ENCODE results near the gene EIF4E1B. TPM values are rescaled to one million over a fixed set of nuclear protein-coding genes. Genes with fewer than 3 reads are reported as not detected.
A peak's percentile ranks its signal among the peaks of the same experiment; 100 is the strongest.

The EIF4E1B gene
- total RNA-seq, 2 donors from 2014 or later: not detected

DNA sequence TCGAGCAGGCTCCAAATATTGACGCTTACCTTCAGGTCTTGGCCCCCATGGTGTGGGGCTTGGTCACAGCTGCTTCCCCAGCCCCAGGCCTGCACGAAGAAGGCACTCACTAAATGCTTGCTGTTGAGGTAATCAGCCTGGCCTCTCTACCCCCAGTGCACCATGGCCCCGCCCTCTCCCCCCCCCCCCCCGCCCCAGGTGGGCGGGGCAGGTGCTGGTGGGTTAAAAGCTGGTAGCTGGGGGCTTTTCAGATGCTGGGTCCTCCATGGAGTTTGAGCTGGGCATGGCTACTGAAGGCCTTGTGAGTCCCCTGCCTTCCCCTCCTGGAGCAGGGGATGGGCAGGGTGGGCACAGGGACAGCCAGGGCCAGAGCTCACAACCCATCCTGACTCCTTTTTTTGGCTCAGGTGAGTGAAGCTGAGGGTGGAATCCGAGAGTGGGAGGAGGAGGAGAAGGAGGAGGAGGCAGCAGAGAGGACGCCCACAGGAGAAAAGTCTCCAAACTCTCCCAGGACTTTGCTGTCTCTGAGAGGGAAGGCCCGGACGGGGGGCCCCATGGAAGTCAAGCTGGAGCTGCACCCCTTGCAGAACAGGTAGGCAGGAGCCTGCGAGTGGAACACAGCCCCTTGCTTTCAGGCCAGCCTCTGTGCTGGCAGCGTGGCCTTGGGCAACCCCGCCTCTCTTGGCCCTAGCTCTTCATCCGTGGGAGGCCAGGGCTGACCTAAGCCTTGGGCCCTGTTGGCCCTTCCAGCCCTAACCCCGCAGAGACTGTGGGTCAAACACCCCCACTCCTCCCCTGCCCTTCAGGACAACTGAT, 12.4 kb downstream of the EIF4E1B start:
- DNase-seq: no peak
- ATAC-seq: no peak
- intact Hi-C loops (cut with DNase I, micrococcal nuclease): loop anchor here in 1 of 2 donors (10.0 kb wide), 1 partner anchor 228 kb away; the partner anchor contains the start of gene CLTB

DNA sequence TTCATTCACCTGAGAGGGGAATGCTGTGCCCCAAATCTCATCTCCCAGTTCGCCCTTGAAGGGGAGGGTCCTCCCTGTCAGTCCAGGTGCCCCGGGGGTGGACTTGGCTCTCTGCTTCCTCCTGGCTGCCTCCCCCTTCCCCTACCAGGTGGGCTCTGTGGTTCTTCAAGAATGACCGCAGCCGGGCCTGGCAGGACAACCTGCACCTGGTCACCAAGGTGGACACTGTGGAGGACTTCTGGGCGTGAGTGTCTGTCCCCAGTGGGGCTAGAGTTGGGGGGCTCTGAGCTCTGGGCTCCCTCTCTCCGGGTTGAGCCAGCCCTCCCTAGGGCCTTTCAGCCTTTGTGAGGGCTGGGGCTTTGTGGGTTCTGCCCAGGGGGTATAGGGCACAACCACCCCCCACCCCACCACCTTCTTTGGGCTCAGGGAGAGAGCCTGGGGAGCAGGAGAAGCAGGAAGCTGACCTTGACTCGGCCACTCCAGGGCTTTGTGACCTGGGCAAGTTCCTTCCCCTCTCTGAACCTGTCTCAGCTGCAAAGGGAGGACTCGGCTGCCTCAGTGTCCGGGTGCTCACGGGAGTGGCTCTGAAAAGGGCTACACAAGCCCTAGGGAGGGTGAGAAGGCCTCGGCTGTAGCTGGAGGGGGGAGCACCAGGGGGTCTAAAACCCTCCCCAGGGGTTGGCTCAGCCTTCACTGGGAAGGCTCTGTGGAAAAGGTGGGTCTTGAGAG, 13.2 kb downstream of the EIF4E1B start:
- no peak for ATAC-seq
- DNase-seq: no peak

DNA sequence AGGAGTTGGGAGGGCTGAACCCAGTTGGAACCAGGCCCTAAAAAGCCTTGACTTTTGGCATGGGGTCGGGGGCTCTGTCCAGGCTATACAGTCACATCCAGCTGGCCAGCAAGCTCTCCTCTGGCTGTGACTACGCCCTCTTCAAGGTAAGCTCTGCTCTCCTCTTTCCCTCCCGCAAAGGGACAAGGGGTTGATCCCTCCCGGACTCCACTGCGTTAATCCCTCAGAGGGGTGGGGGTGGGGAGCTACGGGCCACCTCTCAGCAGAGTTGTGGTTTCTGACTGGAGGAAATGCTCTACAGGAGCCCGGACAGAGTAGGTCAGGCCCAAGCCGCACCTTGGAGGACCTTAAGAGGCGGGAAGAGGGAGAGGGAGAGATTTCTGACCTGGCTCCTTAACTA, 13.8 kb downstream of the EIF4E1B start:
- intact Hi-C loops (cut with DNase I, micrococcal nuclease): loop anchor here in 1 of 2 donors (10.0 kb wide), 1 partner anchor 229 kb away; the partner anchor contains the start of gene CLTB
- DNase-seq (no peak), ATAC-seq (no peak)

More for the DNA sequence above, 13.2 kb downstream of the EIF4E1B start:
- intact Hi-C loops (cut with DNase I, micrococcal nuclease): loop anchor here in 1 of 2 donors (10.0 kb wide), 1 partner anchor 229 kb away; the partner anchor contains the start of gene CLTB

DNA sequence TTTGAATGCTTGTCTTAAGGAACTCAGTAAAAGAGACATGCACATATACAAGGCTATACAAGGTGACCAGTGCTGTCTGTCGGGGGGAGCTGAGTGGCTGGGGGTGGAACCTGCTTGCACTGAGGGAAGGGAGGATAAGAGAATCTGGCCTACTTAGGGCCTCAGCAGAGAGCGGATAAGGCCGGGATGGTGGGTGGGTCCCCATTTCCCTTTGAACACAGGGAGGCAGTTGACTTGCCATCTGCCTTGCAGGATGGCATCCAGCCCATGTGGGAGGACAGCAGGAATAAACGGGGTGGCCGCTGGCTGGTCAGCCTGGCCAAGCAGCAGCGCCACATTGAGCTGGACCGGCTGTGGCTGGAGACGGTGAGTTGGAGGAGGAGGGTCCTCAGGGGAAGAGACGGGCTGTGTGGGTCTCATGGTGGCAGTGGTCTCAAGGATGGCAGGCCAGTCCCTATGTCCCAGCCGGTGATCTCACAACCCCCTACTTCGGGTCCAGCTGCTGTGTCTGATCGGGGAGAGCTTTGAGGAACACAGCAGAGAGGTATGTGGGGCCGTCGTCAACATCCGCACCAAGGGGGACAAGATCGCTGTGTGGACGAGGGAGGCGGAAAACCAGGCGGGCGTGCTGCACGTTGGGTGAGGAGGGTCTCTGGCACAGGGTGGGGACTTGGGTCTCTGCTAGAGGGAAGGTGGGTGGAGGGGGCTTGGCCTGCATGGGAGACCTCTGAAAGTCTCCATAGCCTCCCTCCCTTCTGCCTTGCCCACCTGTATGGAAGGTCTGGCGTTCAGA, 14.6 kb downstream of the EIF4E1B start:
- intact Hi-C loops (cut with DNase I, micrococcal nuclease): loop anchor here in 1 of 2 donors (10.0 kb wide), 1 partner anchor 230 kb away; the partner anchor contains the start of gene CLTB
- DNase-seq: no peak
- ATAC-seq: no peak

DNA sequence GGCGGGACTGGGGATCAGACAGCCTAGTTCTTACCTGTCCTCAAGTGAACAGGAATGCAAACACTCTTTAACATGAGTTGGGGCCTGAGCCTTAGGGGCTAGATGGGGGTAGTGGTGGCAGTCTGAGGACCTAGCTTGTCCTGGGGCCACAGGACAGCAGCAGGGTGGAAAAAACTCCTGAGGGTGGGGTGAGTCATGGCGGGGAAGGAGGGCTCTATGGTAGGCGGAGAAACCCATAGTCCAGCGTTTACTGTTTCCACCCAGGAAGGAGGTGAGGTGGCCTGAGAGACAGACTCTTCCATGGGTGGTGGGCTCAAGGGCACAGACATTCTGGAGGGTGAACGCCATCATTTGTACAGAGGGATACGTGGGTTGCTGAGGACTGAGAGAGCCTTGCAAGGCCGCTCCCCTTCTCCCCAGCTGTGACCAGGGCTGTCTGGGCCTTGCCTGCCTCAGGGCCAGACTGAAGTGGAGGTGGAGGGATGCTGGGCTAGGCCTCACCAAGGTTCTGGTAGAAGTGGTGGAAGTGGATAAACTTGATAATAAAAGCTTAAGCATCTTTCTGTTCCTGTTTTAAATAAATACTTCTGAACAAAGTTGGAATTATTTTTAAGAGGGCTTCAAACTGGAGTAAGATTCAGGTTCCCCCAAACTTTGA, 15.7 kb downstream of the EIF4E1B start:
- intact Hi-C loops (cut with DNase I, micrococcal nuclease): loop anchor here in 1 of 2 donors (10.0 kb wide), 1 partner anchor 231 kb away; the partner anchor contains the start of gene CLTB
- DNase-seq (no peak), ATAC-seq (no peak)

DNA sequence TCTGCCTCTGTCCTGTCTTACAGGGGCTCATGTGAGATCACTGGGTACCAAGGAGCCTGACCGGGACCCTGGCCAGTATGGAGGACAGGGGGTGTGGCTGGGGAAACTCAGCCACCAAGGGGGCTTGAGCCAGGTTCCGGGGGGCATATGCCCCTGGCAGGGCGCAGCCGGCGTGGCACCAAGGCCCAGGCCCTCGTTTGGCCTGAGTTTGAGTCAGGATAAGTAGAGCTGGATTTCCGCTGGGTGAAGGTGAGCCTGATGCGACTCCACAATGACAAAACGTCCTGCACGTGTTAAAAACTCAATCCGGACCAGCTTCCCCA, 16.2 kb downstream of the EIF4E1B start:
- no peak for ATAC-seq
- intact Hi-C loops (cut with DNase I, micrococcal nuclease): loop anchor here in 1 of 2 donors (10.0 kb wide), 1 partner anchor 232 kb away; the partner anchor contains the start of gene CLTB
- no peak for DNase-seq

DNA sequence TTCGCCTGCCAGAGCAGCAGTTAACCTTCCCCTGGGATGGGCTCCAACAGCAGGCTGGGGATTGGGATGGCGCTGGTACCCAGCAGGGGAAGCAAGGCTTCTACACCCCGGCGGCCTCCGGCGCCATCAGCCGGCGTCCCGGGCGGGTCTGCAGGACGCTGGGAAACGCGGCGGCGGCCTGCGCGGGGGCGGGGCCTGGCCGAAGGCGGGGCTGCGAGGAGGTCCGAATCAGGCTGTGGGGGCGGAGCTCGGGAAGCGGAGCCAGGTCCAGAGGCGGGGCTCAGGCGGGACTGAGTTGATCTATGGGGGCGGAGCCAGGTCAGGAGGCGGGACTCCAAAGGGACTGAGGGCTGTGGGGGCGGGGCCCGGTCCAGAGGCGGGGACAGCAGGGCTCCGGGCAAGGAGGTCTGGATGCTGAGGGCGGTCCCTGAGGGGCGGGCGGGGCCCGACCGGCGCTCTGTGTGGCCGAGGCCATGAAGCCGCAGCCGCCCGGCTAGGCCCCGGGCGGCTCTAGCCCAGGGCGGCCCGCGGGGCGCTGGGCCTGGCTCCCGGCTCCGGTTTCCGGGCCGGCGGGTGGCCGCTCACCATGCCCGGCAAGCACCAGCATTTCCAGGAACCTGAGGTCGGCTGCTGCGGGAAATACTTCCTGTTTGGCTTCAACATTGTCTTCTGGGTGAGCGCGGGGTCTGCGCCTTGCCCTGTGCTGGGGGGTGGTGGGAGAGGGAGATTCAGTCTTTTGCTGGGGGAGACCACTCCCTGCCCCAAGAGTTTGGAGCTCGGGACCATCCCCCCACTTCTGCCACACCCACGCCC, 16.8 kb downstream of the EIF4E1B start, which contains the start of gene TSPAN17:
Gene TSPAN17, plus strand, starts transcription at position 455 of the 813 bp plus-strand sequence. Its CDS starts 132 bp downstream, at position 587.
- intact Hi-C loops (cut with DNase I, micrococcal nuclease): loop anchor here in 1 of 2 donors (10.0 kb wide), 1 partner anchor 232 kb away; the partner anchor contains the start of gene CLTB
- peak; percentile 100 for DNase-seq
- peak; percentile 95 for ATAC-seq

DNA sequence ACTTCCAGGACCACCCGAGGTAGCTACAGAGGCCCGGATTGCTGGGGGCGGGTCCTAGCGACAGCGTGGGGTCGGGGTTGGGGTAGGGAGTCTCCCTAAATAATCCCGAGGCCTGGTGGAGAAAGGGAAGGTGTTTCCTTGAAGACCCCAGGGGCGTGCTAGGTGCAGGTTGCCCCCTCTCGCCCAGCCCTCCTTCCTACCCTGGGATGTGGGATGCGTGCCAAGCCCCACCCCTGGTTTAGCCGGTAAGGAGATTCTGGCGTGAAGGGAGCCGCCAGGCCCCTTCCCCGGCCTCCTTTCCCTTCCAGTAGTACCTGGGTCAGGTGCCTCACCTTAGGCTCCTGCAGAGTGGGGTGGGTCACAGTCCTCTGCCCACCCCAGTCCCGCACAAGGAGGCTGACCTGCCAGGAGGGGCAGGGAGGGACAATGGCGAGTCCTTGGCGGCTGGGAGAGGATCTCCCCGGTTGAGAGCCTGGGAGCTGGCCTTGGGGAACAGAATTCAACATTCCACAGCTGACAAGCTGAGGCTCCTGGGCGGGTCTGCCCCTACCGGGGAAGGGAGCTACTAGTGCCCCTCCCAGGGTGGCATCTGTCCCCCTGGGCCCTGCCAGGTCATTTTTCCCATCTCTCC, 17.5 kb downstream of the EIF4E1B start:
- ATAC-seq (peak; percentile 22), DNase-seq (peak; percentile 69 to 87)
- intact Hi-C loops (cut with DNase I, micrococcal nuclease): loop anchor here in 1 of 2 donors (10.0 kb wide), 1 partner anchor 233 kb away; the partner anchor contains the start of gene CLTB

DNA sequence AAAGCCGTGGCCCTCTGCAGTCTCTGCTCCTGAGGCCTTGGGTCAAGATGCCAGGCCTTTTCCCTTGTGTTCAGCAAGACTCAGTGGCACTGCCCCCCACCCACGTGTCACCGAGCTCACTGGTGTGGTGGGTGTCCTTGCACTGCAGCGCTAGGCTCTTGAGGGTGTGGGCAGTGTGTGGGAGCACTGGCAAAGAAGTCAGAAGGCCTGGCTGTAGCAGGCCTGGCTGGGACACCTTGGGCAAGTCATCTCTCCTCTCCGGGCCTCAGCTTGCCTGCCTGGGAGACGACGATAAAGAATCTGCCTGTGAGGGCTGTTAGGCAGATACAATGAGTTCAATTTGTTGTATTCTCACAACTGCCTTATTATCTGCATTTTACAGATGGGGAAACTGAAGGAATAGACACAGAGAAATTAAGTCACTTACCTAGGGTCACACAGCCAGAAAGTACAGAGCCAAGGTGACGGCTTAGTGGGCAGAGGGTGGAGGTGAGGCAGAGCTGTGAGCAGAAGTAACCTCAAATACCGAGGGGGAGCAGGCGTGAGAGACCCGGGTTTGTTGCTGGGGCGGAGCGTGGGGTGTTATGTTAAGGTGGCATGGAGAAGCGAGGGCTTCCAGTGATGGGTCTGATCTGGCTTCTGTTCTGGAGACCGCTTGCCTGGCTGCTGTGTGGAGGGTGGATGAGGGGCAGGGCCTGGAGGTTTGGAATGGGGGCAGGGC, 18.2 kb downstream of the EIF4E1B start:
- ATAC-seq (no peak), DNase-seq (no peak)
- intact Hi-C loops (cut with DNase I, micrococcal nuclease): loop anchor here in 1 of 2 donors (10.0 kb wide), 1 partner anchor 234 kb away; the partner anchor contains the start of gene CLTB

DNA sequence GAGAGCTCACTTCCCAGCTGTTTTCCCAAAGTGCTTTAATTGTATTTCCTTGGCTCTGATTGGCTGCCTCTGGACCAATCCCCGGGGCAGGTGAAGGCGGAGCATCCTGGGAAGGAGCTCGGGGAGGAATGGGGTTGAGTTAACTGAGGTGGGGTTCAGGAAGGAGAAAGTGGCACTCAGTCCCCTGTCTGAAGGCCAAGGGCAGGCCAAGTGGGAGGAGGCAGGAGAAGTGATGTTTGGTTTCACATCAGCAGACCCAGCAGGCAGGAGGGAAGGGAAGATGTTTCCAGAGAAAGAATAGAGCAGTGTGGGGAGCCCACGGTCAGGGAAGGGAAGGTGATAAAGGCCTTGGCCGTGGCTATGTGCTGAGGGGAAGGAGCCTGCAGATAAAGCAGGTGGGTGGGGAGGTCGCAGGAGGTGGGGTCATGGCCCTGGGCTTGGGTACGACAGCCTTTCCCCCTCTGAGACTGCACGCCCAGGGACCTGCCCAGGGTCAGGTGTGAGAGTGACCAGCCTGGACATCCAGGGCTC, 19.9 kb downstream of the EIF4E1B start:
- DNase-seq: no peak
- intact Hi-C loops (cut with DNase I, micrococcal nuclease): no loop called here
- ATAC-seq: no peak

DNA sequence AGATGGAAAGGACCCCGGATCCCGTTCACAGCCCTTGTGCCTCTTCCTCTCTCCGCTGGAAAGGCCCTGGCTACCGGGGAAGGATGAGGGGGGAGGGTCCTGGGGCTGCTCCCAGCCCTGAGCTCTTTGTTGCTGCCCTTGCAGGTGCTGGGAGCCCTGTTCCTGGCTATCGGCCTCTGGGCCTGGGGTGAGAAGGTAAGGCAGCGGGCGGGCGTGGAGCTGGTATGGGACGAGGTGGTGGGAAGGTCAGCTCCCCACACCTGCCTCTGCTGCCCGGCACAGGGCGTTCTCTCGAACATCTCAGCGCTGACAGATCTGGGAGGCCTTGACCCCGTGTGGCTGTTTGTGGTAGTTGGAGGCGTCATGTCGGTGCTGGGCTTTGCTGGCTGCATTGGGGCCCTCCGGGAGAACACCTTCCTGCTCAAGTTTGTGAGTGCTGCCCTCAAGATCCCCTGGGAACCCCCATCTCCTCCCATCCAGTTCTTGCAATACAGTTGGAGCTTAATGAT, 21.1 kb downstream of the EIF4E1B start:
- ATAC-seq: no peak
- no peak for DNase-seq
- intact Hi-C loops (cut with DNase I, micrococcal nuclease): no loop called here

DNA sequence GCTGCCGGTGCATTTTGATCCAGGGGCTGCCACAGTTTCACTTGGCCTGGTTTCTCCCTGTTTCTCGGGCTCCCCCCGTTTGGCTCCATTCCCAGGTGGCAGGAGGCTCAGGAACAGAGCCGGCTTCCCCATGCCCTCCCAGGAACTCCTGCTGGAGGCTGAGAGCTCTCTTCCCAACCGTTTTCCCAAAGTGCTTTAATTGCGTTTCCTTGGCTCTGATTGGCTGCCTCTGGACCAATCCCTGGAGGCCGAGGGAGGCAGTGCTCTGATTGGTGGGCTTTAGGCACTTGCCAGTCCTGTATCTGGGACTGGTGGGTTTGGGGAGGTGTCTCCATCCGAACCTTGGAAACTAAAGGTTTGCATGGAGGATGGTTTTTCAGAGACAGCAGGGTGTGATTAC, 21.7 kb downstream of the EIF4E1B start:
- no peak for DNase-seq
- intact Hi-C loops (cut with DNase I, micrococcal nuclease): no loop called here
- no peak for ATAC-seq

DNA sequence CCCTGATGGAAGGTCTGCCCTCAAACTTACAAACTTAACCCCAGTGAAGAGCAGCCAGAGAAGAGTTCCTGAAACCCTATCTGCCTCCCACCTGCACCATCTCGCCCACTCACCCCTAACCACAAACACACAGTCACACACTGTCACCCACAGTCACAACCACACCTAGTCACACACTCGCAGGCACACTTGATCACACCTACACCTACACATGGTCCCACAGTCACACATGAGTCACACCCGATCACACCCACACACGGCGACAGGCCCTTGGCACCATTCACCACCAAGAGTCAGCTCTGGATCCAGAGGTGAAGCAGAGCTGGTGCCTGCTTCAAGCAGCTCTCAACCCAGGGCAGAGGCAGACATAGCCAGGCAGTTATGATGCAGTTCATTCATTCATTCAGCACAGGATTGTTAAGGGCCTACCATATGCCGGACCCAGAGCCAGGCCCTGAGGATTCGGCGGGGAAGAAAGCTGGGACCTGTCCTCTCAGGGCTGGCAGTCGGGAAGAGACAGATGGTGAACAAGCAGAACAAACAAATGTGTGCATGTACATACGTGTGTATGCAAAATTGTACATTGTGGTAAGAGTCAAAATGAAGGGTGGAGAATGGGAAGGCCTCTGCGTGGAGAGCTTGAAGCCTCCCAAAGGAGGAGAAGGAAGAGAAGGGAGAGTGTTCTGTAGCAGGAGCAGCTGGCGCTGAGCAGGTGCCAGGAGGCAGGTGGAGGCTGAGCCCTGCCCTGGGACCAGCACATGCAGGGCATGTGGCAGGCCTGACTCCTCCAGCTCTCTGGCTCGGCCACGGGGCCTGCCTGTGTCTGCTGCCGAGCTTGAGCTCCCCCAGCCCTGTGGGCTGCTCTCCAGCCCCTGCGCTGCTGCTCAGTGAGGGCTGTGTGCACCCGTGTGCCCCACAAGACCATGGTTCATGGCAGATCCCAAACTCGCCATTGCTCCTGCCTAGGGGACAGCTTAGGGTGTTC, 23.2 kb downstream of the EIF4E1B start:
- intact Hi-C loops (cut with DNase I, micrococcal nuclease): no loop called here
- ATAC-seq (peak; percentile 14), DNase-seq (no peak)

DNA sequence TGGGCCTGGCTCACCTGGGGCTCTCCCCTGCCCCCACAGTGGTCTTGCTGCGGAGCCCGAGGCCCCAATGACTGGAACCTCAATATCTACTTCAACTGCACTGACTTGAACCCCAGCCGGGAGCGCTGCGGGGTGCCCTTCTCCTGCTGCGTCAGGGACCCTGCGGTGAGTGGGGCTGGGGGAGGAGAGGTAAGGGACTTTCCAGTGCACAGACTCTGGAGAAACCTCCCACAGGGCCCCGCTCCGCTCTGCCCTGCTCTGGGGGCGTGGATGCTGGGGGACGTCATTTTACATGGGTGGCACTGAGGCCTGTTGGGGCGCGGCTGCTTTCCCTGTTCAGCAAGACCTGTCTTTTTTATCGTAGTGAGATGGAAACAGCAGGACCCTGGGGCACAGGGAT, 24.4 kb downstream of the EIF4E1B start:
- intact Hi-C loops (cut with DNase I, micrococcal nuclease): no loop called here
- ATAC-seq: no peak
- no peak for DNase-seq

Measured in left colon (tissue), 2 donors.